22Rv1 (cell line): Measurements from ENCODE around the gene EFNA2.

Experiments used
- ZFX ChIP-seq: fragments of 450-650 bp; IDR thresholded peaks from 2 replicates; pipeline ENCODE4 v1.6.1; 2017; ENCODE audit warnings: antibody characterized with exemption, borderline replicate concordance
- TF ChIP-seq, protein P1 (sequence below): fragments of 450-650 bp; IDR thresholded peaks from 2 replicates; pipeline ENCODE4 v1.5.1; 2017; ENCODE audit warnings: mild to moderate bottlenecking

DNA sequence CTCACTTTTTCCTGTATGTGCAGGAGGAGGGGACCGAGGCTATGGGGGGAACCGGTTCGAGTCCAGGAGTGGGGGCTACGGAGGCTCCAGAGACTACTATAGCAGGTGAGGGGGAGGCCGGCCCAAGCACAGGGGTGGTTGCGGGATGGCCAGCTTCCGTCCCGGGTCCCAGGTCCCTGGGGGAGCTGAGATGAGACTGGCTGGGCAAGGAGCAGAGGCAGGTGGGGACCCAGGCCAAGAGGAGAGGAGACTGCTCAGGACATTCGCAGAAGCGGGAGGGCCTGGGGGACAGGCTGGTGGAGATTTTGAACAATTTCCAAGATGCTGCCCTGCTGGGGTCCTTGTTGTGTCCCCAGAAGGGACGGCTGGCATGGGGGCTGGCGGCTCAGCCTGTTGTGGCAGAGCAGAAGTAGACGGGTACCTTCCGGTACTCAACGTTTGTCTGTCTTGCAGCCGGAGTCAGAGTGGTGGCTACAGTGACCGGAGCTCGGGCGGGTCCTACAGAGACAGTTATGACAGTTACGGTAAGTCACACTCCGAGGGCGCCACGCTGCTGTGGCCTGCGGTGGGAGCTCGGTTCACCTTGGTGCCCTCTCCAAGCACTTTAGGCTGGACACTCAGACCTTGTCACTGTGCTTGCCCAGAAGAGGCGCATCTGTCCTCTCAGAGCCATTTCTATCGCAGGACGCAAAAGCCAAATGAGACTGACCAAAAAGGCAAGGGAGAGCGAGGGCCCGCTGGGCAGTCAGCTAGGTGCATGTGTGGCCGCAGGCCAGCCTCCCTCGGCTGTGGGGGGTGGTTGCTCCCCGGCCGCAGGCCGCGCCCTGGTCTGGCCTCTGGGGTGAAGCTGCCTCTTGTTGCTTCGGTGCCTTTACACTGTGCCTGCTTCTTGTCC is 13.9 kb upstream of the EFNA2 start:
- TF ChIP-seq, protein P1, sequence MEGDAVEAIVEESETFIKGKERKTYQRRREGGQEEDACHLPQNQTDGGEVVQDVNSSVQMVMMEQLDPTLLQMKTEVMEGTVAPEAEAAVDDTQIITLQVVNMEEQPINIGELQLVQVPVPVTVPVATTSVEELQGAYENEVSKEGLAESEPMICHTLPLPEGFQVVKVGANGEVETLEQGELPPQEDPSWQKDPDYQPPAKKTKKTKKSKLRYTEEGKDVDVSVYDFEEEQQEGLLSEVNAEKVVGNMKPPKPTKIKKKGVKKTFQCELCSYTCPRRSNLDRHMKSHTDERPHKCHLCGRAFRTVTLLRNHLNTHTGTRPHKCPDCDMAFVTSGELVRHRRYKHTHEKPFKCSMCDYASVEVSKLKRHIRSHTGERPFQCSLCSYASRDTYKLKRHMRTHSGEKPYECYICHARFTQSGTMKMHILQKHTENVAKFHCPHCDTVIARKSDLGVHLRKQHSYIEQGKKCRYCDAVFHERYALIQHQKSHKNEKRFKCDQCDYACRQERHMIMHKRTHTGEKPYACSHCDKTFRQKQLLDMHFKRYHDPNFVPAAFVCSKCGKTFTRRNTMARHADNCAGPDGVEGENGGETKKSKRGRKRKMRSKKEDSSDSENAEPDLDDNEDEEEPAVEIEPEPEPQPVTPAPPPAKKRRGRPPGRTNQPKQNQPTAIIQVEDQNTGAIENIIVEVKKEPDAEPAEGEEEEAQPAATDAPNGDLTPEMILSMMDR, result no peak
- no peak for TF ChIP-seq ZFX
